OCI-LY3 (cell line): Measurements from ENCODE around the gene OSBPL3.
A peak's percentile ranks its signal among the peaks of the same experiment; 100 is the strongest.

Experiments
- H2AFZ ChIP-seq: fragments of 200-600, 300-600 bp; shearing (Covaris generic); 2 replicates; pipeline ENCODE4 v1.6.0; 2014; ENCODE audit warnings: antibody characterized with exemption, low read depth, low read length
- H3K27ac ChIP-seq: fragments of 200-600, 300-600 bp; sonication (generic); 2 replicates; pipeline ENCODE4 v1.5.1; 2014; ENCODE audit warnings: mild to moderate bottlenecking, low read length, moderate library complexity, mixed read lengths
- H3K27me3 ChIP-seq: fragments of 200-600, 300-600 bp; sonication (generic); 2 replicates; pipeline ENCODE4 v1.6.1; 2014; ENCODE audit warnings: low read depth, low read length, mixed read lengths
- H3K36me3 ChIP-seq: fragments of 200-600, 300-600 bp; sonication (generic); replicated peaks from 2 replicates; pipeline ENCODE3; 2014; ENCODE audit warnings: low read depth, low read length, mixed read lengths
- H3K4me1 ChIP-seq: fragments of 300-600, 200-600 bp; sonication (generic); 2 replicates; pipeline ENCODE4 v1.6.1; 2014; ENCODE audit warnings: low read length, mixed read lengths
- H3K4me2 ChIP-seq: fragments of 200-600, 300-600 bp; sonication (generic); 2 replicates; pipeline ENCODE4 v1.6.1; 2014; ENCODE audit warnings: low read length, mixed read lengths
- H3K4me3 ChIP-seq: fragments of 300-600, 200-600 bp; sonication (generic); 2 replicates; pipeline ENCODE4 v1.5.1; 2014; ENCODE audit warnings: antibody characterized with exemption, mild to moderate bottlenecking, low read length, moderate library complexity
- H3K79me2 ChIP-seq: fragments of 300-600, 200-600 bp; shearing (Covaris generic); 2 replicates; pipeline ENCODE4 v1.6.1; 2014; ENCODE audit warnings: mild to moderate bottlenecking, low read length, mixed read lengths
- H3K9ac ChIP-seq: fragments of 300-600, 200-600 bp; shearing (Covaris generic); 2 replicates; pipeline ENCODE4 v1.6.0; 2014; ENCODE audit warnings: mild to moderate bottlenecking, low read length, moderate library complexity
- H3K9me3 ChIP-seq: fragments of 200-600, 300-600 bp; shearing (Covaris generic); 2 replicates; pipeline ENCODE4 v1.6.1; 2014; ENCODE audit warnings: low read length, mixed read lengths; ENCODE audit not compliant: insufficient read depth
- H4K20me1 ChIP-seq: fragments of 200-600, 300-600 bp; sonication (generic); 2 replicates; pipeline ENCODE4 v1.6.1; 2016; ENCODE audit warnings: low read length, mixed read lengths; ENCODE audit not compliant: insufficient read depth
- CTCF ChIP-seq: fragments of 200-600, 300-600 bp; sonication (generic); IDR thresholded peaks from 2 replicates; pipeline ENCODE4 v1.5.1; 2014; ENCODE audit warnings: antibody characterized with exemption, low read length, low read depth
- EZH2phosphoT487 ChIP-seq: fragments of 200-600 bp; shearing (Covaris generic); IDR thresholded peaks from 2 replicates; pipeline ENCODE4 v1.6.1; 2018; ENCODE audit warnings: antibody characterized with exemption, mixed run types, low read depth

Gene OSBPL3

GRCh38 chr7:24966802-24967201 is 13.2 kb downstream of the OSBPL3 start:
- Histone ChIP-seq H3K9me3 (no peaks in the 10 kb centered on the region), H2AFZ (no peak overlapping the region), H4K20me1 (0 out of 2 replicates have a peak, but pooled peaks cover 5% of the 10 kb centered on the region), H3K4me3 (no peak overlapping the region), H3K79me2 (peaks cover 16% of the 10 kb centered on the region; the same call in 1 of the 2 replicates), H3K9ac (no peak overlapping the region), H3K4me1 (peaks cover 62% of the 10 kb centered on the region), H3K4me2 (no peak overlapping the region; the same call in 1 of the 2 replicates), H3K27ac (peak overlapping the region; percentile 74), H3K27me3 (no peaks in the 10 kb centered on the region), H3K36me3 (no peaks in the 10 kb centered on the region)
- TF ChIP-seq EZH2phosphoT487: no peak
- TF ChIP-seq CTCF: no peak

GRCh38 chr7:24965831-24966708 is 13.9 kb downstream of the OSBPL3 start:
- Histone ChIP-seq H3K27me3 (no peaks in the 10 kb centered on the region), H4K20me1 (0 out of 2 replicates have a peak, but pooled peaks cover 5% of the 10 kb centered on the region), H3K9me3 (no peaks in the 10 kb centered on the region), H3K79me2 (peaks cover 22% of the 10 kb centered on the region; the same call in 1 of the 2 replicates), H3K9ac (no peak overlapping the region), H3K4me2 (peak overlapping the region; percentile 65), H3K4me3 (peak overlapping the region; percentile 53), H2AFZ (no peak overlapping the region), H3K36me3 (no peaks in the 10 kb centered on the region), H3K4me1 (peaks cover 62% of the 10 kb centered on the region), H3K27ac (peak overlapping the region; percentile 74)
- TF ChIP-seq CTCF (no peak), EZH2phosphoT487 (no peak)

- H3K36me3 ChIP-seq: no peaks in the 10 kb centered on the region
- H4K20me1 ChIP-seq: 0 out of 2 replicates have a peak, but pooled peaks cover 5% of the 10 kb centered on the region
- no peak overlapping the region for H3K4me2 ChIP-seq
- H3K9me3 ChIP-seq: no peaks in the 10 kb centered on the region
- no peaks in the 10 kb centered on the region for H3K27me3 ChIP-seq
- H3K4me1 ChIP-seq: peaks cover 66% of the 10 kb centered on the region
- H3K9ac ChIP-seq: no peak overlapping the region
- no peak overlapping the region for H3K27ac ChIP-seq
- no peak overlapping the region for H2AFZ ChIP-seq
- peaks cover 27% of the 10 kb centered on the region; the same call in 1 of the 2 replicates for H3K79me2 ChIP-seq
- TF ChIP-seq EZH2phosphoT487 (no peak), CTCF (no peak)
- H3K4me3 ChIP-seq: no peak overlapping the region
Measured at GRCh38 chr7:24964191-24964590, 15.8 kb downstream of the OSBPL3 start.

- Histone ChIP-seq H2AFZ (no peak overlapping the region), H3K36me3 (no peaks in the 10 kb centered on the region), H3K27ac (peak overlapping the region; percentile 55), H3K27me3 (no peaks in the 10 kb centered on the region), H3K9me3 (no peaks in the 10 kb centered on the region), H3K79me2 (peaks cover 28% of the 10 kb centered on the region; the same call in 1 of the 2 replicates), H4K20me1 (0 out of 2 replicates have a peak, but pooled peaks cover 5% of the 10 kb centered on the region), H3K9ac (peak overlapping the region; percentile 9; the same call in 1 of the 2 replicates), H3K4me3 (peak overlapping the region; percentile 61), H3K4me1 (peaks cover 61% of the 10 kb centered on the region), H3K4me2 (peak overlapping the region; percentile 85)
- TF ChIP-seq EZH2phosphoT487 (no peak), CTCF (no peak)
Measured at GRCh38 chr7:24963218-24963617, 16.8 kb downstream of the OSBPL3 start.
